A549 (cell line): Measurements from ENCODE around the gene CD200R1L. TPM values are rescaled to one million over a fixed set of nuclear protein-coding genes. Genes with fewer than 3 reads are reported as not detected.
A peak's percentile ranks its signal among the peaks of the same experiment; 100 is the strongest.

Source experiments
- ATAC-seq, 2 experiments: fragments of 200-7000 bp in 1 of 2; fragments of >200 bp in 1 of 2; cut with Nextera tagmentation in 1 of 2; cut with Tn5 transposase in 1 of 2; 3 replicates each; pipeline versions ENCODE4 v1.8.0 to v1.9.1; 2018 to 2020; ENCODE audit warnings: mild to moderate bottlenecking in 1 of 2, moderate library complexity in 1 of 2
- CTCF ChIA-PET: fragments of 300-600 bp; sonication (Branson Sonifier 250); formaldehyde crosslinking; extraction: SDS; loops from one replicate; lab custom pipeline; 2021; ENCODE audit warnings: antibody characterized with exemption, inconsistent platforms; lab: Yijun Ruan, JAX
- POLR2A ChIA-PET: fragments of 350-600 bp; formaldehyde crosslinking; extraction: SDS; loops from one replicate; lab custom pipeline; 2021; ENCODE audit warnings: antibody characterized with exemption, inconsistent platforms; lab: Yijun Ruan, JAX
- DNase-seq, 2 experiments: peaks; one replicate each; pipeline versions ENCODE4 v3.0.0 to v3.0.0-alpha.2; 2011 to 2016; ENCODE audit warnings: low read depth in 1 of 2, low spot score in 1 of 2
- FAIRE-seq: peaks from 2 replicates; lab custom pipeline; 2011; peaks lifted over from hg19 to GRCh38; lab: Jason Lieb, UNC
- H3K27ac ChIP-seq, 2 experiments: fragments of >200 bp; sonication (Bioruptor Twin); formaldehyde crosslinking; 3 replicates each; pipeline ENCODE4 v1.5.1; 2016 to 2017
- H3K4me1 ChIP-seq: fragments of >200 bp; sonication (Bioruptor Twin); formaldehyde crosslinking; 3 replicates; pipeline ENCODE4 v1.6.1; 2016
- H3K4me2 ChIP-seq: fragments of >200 bp; sonication (Bioruptor Twin); formaldehyde crosslinking; 3 replicates; pipeline ENCODE4 v1.6.1; 2016
- H3K4me3 ChIP-seq: fragments of >200 bp; sonication (Bioruptor Twin); formaldehyde crosslinking; 3 replicates; pipeline ENCODE4 v1.5.1; 2016
- H3K9me3 ChIP-seq: fragments of >200 bp; sonication (Bioruptor Twin); formaldehyde crosslinking; 3 replicates; pipeline ENCODE4 v1.6.1; 2016
- CBX2 ChIP-seq: fragments of 200-600 bp; sonication (generic); IDR thresholded peaks from 2 replicates; pipeline ENCODE4 v1.6.1; 2016; ENCODE audit warnings: low read depth, mild to moderate bottlenecking, borderline replicate concordance
- CHD2 ChIP-seq: fragments of 150-350 bp; IDR thresholded peaks from 2 replicates; pipeline ENCODE4 v1.6.1; 2014; ENCODE audit warnings: low read length; ENCODE audit not compliant: partially characterized antibody
- FOSL2 ChIP-seq, 2 experiments: fragments of 450-650 bp in 1 of 2; fragments of >200 bp in 1 of 2; sonication (Bioruptor Twin) in 1 of 2; formaldehyde crosslinking; IDR thresholded peaks; 2 replicates each; pipeline versions ENCODE4 v1.5.0 to v1.6.1; 2016 to 2020; ENCODE audit warnings: mild to moderate bottlenecking in 1 of 2, moderate library complexity in 1 of 2
- HES2 ChIP-seq: fragments of >200 bp; sonication (Bioruptor Twin); formaldehyde crosslinking; IDR thresholded peaks from 2 replicates; pipeline ENCODE4 v1.6.1; 2016
- HOXA7 ChIP-seq: fragments of 250-450 bp; sonication (Bioruptor Pico); IDR thresholded peaks from 2 replicates; pipeline ENCODE4 v1.5.0; 2020; ENCODE audit warnings: mild to moderate bottlenecking, moderate library complexity
- HOXB13 ChIP-seq: fragments of 250-450 bp; sonication (Bioruptor Pico); IDR thresholded peaks from 2 replicates; pipeline ENCODE4 v1.5.0; 2020; ENCODE audit warnings: low read depth, mild to moderate bottlenecking, moderate library complexity
- JUNB ChIP-seq: fragments of >200 bp; sonication (Bioruptor Twin); formaldehyde crosslinking; IDR thresholded peaks from 2 replicates; pipeline ENCODE4 v1.6.1; 2016
- MAFK ChIP-seq: fragments of 450-650 bp; IDR thresholded peaks from 2 replicates; pipeline ENCODE4 v1.6.1; 2014; ENCODE audit not compliant: partially characterized antibody
- MYC ChIP-seq: IDR thresholded peaks from 2 replicates; pipeline ENCODE4 v1.6.1; 2012; ENCODE audit warnings: mild to moderate bottlenecking, inconsistent platforms, low read length, improper control_type of control experiment, borderline replicate concordance
- NPAS2 ChIP-seq: fragments of 250-450 bp; sonication (Bioruptor Pico); IDR thresholded peaks from 2 replicates; pipeline ENCODE4 v1.8.0; 2022; ENCODE audit warnings: mild to moderate bottlenecking, moderate library complexity, borderline replicate concordance
- NR3C1 ChIP-seq: fragments of >200 bp; sonication (Bioruptor Twin); formaldehyde crosslinking; IDR thresholded peaks from 3 replicates; pipeline ENCODE4 v1.6.1; 2017
- PBX3 ChIP-seq: IDR thresholded peaks from 2 replicates; pipeline ENCODE4 v1.6.1; 2012
- POLR2A ChIP-seq: IDR thresholded peaks from 2 replicates; pipeline ENCODE4 v1.6.1; 2012; ENCODE audit warnings: mild to moderate bottlenecking, low read length
- RNF2 ChIP-seq: fragments of 200-600 bp; sonication (generic); IDR thresholded peaks from 2 replicates; pipeline ENCODE4 v1.6.1; 2016; ENCODE audit warnings: low read depth, mild to moderate bottlenecking, antibody characterized with exemption, moderate library complexity, borderline replicate concordance
- TP53 ChIP-seq: fragments of 250-450 bp; sonication (Bioruptor Pico); IDR thresholded peaks from 2 replicates; pipeline ENCODE4 v1.5.0; 2021; ENCODE audit warnings: mild to moderate bottlenecking, moderate library complexity
- WGBS: methylation state at CpG from one replicate; pipeline ENCODE4 v1.1.6; 2017; ENCODE audit errors: missing lambda C conversion rate; 5-methylcytosine and 5-hydroxymethylcytosine counted together
- polyA plus RNA-seq, 4 experiments: library from polyadenylated mRNA; depleted of rRNA in 3 of 4; stranded (reverse); fragments of >200 nt; fragmentation: RNase III in 1 of 4; extraction: RNeasy Plus Mini Kit Qiagen cat#74134 plus additional on column Dnase treatment in 1 of 4; gene quantifications; 2 replicates in 3 of 4; 3 replicates in 1 of 4; pipeline ENCODE4 v1.2.3, GENCODE V29; 2011 to 2017
- TF ChIP-seq, protein P1 (sequence below): fragments of >200 bp; sonication (Bioruptor Twin); formaldehyde crosslinking; IDR thresholded peaks from 3 replicates; pipeline ENCODE4 v1.5.1; 2016
- TF ChIP-seq, protein P2 (sequence below): fragments of 250-450 bp; sonication (Bioruptor Pico); IDR thresholded peaks from 2 replicates; pipeline ENCODE4 v1.5.0; 2021; ENCODE audit warnings: mild to moderate bottlenecking, moderate library complexity, borderline replicate concordance

CD200R1L gene
- polyA plus RNA-seq, 2 of the 4 experiments (the other 2 are of a cell fraction) = 0.10 TPM; not detected in 1

- TF ChIP-seq, protein P1, sequence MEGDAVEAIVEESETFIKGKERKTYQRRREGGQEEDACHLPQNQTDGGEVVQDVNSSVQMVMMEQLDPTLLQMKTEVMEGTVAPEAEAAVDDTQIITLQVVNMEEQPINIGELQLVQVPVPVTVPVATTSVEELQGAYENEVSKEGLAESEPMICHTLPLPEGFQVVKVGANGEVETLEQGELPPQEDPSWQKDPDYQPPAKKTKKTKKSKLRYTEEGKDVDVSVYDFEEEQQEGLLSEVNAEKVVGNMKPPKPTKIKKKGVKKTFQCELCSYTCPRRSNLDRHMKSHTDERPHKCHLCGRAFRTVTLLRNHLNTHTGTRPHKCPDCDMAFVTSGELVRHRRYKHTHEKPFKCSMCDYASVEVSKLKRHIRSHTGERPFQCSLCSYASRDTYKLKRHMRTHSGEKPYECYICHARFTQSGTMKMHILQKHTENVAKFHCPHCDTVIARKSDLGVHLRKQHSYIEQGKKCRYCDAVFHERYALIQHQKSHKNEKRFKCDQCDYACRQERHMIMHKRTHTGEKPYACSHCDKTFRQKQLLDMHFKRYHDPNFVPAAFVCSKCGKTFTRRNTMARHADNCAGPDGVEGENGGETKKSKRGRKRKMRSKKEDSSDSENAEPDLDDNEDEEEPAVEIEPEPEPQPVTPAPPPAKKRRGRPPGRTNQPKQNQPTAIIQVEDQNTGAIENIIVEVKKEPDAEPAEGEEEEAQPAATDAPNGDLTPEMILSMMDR = no peak
- no peak for TF ChIP-seq HES2
- TF ChIP-seq MAFK = peak; percentile 73
- no peak for TF ChIP-seq NR3C1
- TF ChIP-seq, protein P2, sequence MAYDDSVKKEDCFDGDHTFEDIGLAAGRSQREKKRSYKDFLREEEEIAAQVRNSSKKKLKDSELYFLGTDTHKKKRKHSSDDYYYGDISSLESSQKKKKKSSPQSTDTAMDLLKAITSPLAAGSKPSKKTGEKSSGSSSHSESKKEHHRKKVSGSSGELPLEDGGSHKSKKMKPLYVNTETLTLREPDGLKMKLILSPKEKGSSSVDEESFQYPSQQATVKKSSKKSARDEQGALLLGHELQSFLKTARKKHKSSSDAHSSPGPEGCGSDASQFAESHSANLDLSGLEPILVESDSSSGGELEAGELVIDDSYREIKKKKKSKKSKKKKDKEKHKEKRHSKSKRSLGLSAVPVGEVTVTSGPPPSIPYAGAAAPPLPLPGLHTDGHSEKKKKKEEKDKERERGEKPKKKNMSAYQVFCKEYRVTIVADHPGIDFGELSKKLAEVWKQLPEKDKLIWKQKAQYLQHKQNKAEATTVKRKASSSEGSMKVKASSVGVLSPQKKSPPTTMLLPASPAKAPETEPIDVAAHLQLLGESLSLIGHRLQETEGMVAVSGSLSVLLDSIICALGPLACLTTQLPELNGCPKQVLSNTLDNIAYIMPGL = no peak
- no peak for TF ChIP-seq JUNB
- no peak for TF ChIP-seq FOSL2 (IDR thresholded peaks at IDR 0.05)
- peak; percentile 29 for TF ChIP-seq FOSL2 (CRISPR knock-in tag; IDR thresholded peaks at IDR 0.05)
- Histone ChIP-seq H3K27ac (peak overlapping the region; percentile 35 to 60; a peak in 4 of 6 replicates), H3K4me2 (peak overlapping the region; percentile 18; the same call in 2 of the 3 replicates), H3K9me3 (no peaks in the 10 kb centered on the region), H3K4me3 (no peak overlapping the region), H3K4me1 (peaks cover 40% of the 10 kb centered on the region)
- ATAC-seq (no peak), FAIRE-seq (no peak), DNase-seq (no peak)
- ChIA-PET POLR2A (no interaction called here), CTCF (interaction anchor here (0.9 to 1.8 kb wide), 3 partner anchors 83 to 175 kb away, joined by 4 to 10 read pairs (median 5); no protein-coding TSS in a partner anchor)
- WGBS = 38% methylated on average over 1 of the region's 1 CpG
Observed at GRCh38 chr3:112818289-112818688, 28.4 kb downstream of the CD200R1L start.

GRCh38 chr3:112817797-112818196 is 28.9 kb downstream of the CD200R1L start:
- ATAC-seq (no peak), DNase-seq (no peak), FAIRE-seq (no peak)
- Histone ChIP-seq H3K4me2 (no peak overlapping the region), H3K9me3 (no peaks in the 10 kb centered on the region), H3K4me3 (no peak overlapping the region), H3K27ac (peak overlapping the region in 1 of 2 experiments; percentile 60; a peak in 1 of 6 replicates), H3K4me1 (peaks cover 40% of the 10 kb centered on the region)
- no peak for TF ChIP-seq RNF2
- TF ChIP-seq CHD2 = no peak
- no peak for TF ChIP-seq HOXB13 (CRISPR knock-in tag)
- no peak for TF ChIP-seq HOXA7 (CRISPR knock-in tag)
- TF ChIP-seq, protein P2 = no peak
- TF ChIP-seq NPAS2 = no peak
- TF ChIP-seq POLR2A = no peak
- no peak for TF ChIP-seq FOSL2 (IDR thresholded peaks at IDR 0.05)
- no peak for TF ChIP-seq FOSL2 (CRISPR knock-in tag; IDR thresholded peaks at IDR 0.05)
- TF ChIP-seq PBX3 = no peak
- no peak for TF ChIP-seq MYC
- TF ChIP-seq, protein P1 = no peak
- TF ChIP-seq TP53 = no peak
- TF ChIP-seq CBX2 = no peak
- ChIA-PET POLR2A (interaction anchor here (1.2 kb wide), 1 partner anchor 176 kb away, joined by 3 read pairs; the partner anchor contains the start of gene CCDC80), CTCF (interaction anchor here (1.8 to 7.3 kb wide), 4 partner anchors 83 to 236 kb away, joined by 6 to 147 read pairs (median 15); partner anchors contain the start of gene CCDC80)
- 43% methylated on average over 3 of the region's 3 CpGs for WGBS
